HG03575 (cell line): Measurements from ENCODE around the gene FYB2.

ENCODE experiments used
- ATAC-seq: cut with Tn5 transposase; IDR thresholded peaks from one replicate; pipeline ENCODE4 v1.9.1; 2021; ENCODE audit not compliant: unreplicated experiment, insufficient number of reproducible peaks, low FRiP score; ENCODE audit errors: extremely low read depth

Gene FYB2

GRCh38 chr1:56835657-56836056 is 16.5 kb upstream of the FYB2 start:
- no peak for ATAC-seq

- ATAC-seq, result no peak
Measured at GRCh38 chr1:56834137-56834900, 15.1 kb upstream of the FYB2 start.

GRCh38 chr1:56833088-56833487 is 13.9 kb upstream of the FYB2 start:
- no peak for ATAC-seq

GRCh38 chr1:56831871-56832693 is 12.9 kb upstream of the FYB2 start:
- no peak for ATAC-seq

- ATAC-seq, result no peak
Measured at GRCh38 chr1:56830052-56830451, 10.8 kb upstream of the FYB2 start.

- no peak for ATAC-seq
Measured at GRCh38 chr1:56827711-56828110, 8.5 kb upstream of the FYB2 start.

- no peak for ATAC-seq
Measured at GRCh38 chr1:56825436-56825835, 6.2 kb upstream of the FYB2 start.

GRCh38 chr1:56824938-56825337 is 5.7 kb upstream of the FYB2 start:
- ATAC-seq, result no peak

GRCh38 chr1:56824271-56824670 is 5.1 kb upstream of the FYB2 start:
- no peak for ATAC-seq

GRCh38 chr1:56821462-56821797 is 2.2 kb upstream of the FYB2 start:
- no peak for ATAC-seq

- ATAC-seq, result no peak
Measured at GRCh38 chr1:56820755-56821461, 1.7 kb upstream of the FYB2 start.

GRCh38 chr1:56817716-56818463 is 1.3 kb downstream of the FYB2 start:
- no peak for ATAC-seq

- no peak for ATAC-seq
Measured at GRCh38 chr1:56816909-56817308, 2.3 kb downstream of the FYB2 start.

GRCh38 chr1:56816264-56816663 is 2.9 kb downstream of the FYB2 start:
- ATAC-seq, result no peak

- ATAC-seq, result no peak
Measured at GRCh38 chr1:56814205-56814604, 5.0 kb downstream of the FYB2 start.

GRCh38 chr1:56811331-56811730 is 7.9 kb downstream of the FYB2 start:
- no peak for ATAC-seq

- no peak for ATAC-seq
Measured at GRCh38 chr1:56808410-56808809, 10.8 kb downstream of the FYB2 start.

GRCh38 chr1:56806804-56807203 is 12.4 kb downstream of the FYB2 start:
- ATAC-seq, result no peak

- no peak for ATAC-seq
Measured at GRCh38 chr1:56803561-56804156, 15.5 kb downstream of the FYB2 start.
